GM18870 (cell line): ENCODE results near the gene KIF3C.

ENCODE experiments used
- ATAC-seq: cut with Tn5 transposase; IDR thresholded peaks from one replicate; pipeline ENCODE4 v1.9.1; 2021; ENCODE audit warnings: moderate library complexity; ENCODE audit not compliant: unreplicated experiment

Gene KIF3C

DNA sequence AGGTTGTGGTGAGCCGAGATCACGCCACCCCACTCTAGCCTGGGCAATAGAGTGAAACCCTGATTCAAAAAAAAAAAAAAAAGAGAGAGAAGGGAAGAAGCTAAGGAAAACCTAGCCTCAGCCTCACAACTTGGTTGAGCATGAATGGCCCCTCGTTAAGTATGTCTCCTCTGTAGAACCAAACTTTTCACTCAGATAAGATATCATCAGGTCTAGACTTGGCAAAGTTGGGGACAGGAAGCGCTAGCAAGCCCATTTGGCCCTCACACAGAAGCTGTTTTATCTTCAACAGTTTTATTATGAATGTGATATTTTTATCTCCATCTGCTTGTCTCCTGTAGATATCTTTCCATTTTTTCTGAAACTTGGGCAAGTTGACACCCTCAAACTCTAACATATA is 100.5 kb downstream of the KIF3C start:
- no peak for ATAC-seq

DNA sequence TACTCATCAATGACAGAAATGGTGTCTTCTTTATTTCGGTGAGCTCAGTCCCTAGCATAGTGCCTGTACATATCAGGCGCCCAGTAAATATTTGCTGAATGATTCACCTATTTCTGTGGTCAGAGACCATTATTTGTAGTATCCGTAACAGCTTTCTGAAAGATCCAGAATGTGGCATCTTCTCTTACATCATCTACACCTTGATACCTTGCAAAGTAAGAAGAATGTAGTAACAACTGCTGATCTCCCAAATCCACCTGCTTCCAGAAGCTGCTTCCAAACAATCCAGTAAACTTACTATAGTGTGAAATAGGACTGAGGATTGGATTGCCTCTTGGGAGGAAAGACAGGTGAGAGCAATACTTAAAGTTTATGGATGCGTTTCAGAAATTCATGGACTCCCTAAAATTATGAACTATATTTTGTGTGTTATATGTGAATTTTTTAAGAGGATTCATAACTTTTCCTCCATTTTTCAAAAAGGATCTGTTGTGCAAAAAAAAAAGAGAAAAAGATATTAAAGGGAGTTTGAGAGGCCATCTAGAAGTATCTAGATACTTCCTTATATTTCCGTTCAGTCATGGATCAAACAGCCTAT is 103.1 kb downstream of the KIF3C start:
- ATAC-seq = no peak

DNA sequence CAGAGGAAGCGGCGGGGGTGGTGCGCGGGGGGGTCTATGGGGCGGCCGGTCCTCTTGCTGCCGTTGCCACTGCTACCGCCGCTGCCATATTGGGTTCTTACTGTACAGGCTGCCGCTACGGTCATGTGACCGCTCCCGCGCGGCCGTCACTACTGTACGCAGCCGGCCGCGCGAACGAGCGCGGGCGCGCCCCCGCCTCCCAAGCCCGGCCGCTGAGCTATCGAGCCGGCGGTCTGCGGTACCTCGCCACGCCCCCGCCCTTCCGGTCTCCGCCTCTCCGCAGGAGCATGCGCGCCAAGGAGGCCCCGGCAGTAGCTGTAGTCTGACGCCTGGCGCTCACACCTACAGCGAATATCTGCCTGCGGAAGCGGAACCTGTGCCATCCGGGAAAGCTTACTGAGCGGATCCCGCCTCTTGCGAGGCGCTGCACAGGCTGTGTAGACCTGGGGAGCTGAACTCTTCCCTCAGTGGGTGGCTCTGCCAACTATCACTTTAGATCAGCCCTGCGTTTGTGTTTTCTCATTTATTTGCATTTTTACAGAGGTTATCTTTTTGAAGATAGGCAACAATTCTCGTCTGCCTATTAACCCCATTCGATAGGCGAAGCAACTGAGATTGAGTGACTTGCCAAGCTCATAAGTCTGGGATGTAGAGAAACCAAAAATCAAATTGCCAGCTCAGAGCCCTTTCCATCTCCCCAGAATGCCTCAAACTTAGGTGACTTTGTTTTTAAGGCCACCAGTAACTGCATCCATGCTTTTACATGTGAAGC is 103.8 kb downstream of the KIF3C start, which contains the start of gene ASXL2:
TSS of gene ASXL2 (minus strand) at position 127 of the 772 bp plus-strand sequence. CDS start 265 bp downstream, outside the sequence.
- ATAC-seq = peak; percentile 77

DNA sequence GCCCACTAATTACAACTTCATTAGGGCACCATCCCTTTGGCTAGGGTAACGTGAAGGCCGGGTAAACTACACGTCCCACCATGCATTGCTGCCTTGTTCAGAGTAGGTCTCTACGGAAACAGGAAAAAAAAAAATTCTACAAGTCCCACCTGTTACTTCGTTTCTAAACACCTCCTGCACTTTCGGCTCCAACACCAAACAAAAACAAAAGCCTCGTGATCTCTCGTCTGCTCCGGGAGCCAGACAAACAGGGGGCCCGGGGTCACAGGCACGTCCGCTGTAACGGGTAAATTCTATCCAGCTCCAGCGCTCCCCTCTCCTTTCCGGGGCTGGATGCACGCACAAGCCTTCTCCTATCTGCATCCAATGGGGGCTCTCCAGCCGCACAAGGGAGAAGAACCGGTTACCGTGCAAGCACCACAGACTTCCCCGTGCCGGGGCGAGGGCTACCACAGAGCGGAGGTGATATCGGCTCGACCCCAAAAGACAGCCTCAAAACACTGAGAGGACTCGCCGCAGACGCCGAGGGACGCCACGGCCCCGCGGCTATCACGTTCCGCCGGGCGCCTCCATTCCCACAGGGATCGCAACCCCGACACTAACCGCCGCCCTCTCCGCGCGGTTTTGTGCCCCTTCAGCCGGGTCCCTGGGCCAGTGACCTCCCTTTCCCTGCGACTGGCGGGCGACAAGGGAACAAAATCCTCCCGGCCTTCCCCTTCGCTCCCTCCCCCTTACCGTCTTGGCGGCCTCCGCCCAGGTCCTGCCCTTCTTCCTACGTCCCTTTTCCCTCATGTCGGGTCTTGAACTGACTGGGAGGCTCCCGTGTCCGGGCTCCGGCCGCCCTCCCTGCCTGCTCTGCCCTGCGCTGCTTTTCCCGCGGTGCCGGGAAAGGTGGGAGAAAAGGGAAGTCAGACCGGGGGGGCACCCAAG is 104.6 kb downstream of the KIF3C start:
- ATAC-seq = peak; percentile 66
